Pancreas (tissue), 10 donors: ENCODE results near the gene STARD7. TPM values are rescaled to one million over a fixed set of nuclear protein-coding genes. Genes with fewer than 3 reads are reported as not detected.
A peak's percentile ranks its signal among the peaks of the same experiment; 100 is the strongest.

Source experiments
- ATAC-seq, 4 donors: fragments of 200-7000 bp; cut with Tn5 transposase; one replicate each; pipeline versions ENCODE4 v1.8.0 to v1.9.1; 2020; ENCODE audit warnings: mild to moderate bottlenecking in 4 of 4, moderate library complexity in 4 of 4
- DNase-seq, 6 donors: peaks; one replicate each; pipeline ENCODE4 v3.0.0-alpha.2; 2020
- FAIRE-seq: peaks from 2 replicates; lab custom pipeline; 2012; peaks lifted over from hg19 to GRCh38; lab: Jason Lieb, UNC
- H3K27ac ChIP-seq, 4 donors: fragments of 200-600 bp; sonication (generic); 1 replicate in 3 of 4; 2 replicates in 1 of 4; pipeline versions ENCODE4 v1.5.0 to v1.8.0; 2020
- H3K27me3 ChIP-seq, 4 donors: fragments of 200-600 bp; one replicate each; pipeline ENCODE4 v1.8.0; 2021
- H3K36me3 ChIP-seq, 3 donors: fragments of 200-600 bp; sonication (generic) in 1 of 3; one replicate each; pipeline versions ENCODE4 v1.5.0 to v1.8.0; 2020 to 2021
- H3K4me1 ChIP-seq, 3 donors: fragments of 200-600 bp; one replicate each; pipeline ENCODE4 v1.8.0; 2021
- H3K4me3 ChIP-seq, 4 donors: fragments of 200-600 bp; sonication (generic) in 2 of 4; one replicate each; pipeline versions ENCODE4 v1.5.0 to v1.8.0; 2020 to 2021
- H3K9me3 ChIP-seq, 4 donors: fragments of 200-600 bp; one replicate each; pipeline ENCODE4 v1.8.0; 2021
- CTCF ChIP-seq, 4 donors: fragments of 200-600 bp; sonication (generic) in 3 of 4; IDR thresholded peaks; one replicate each; pipeline versions ENCODE4 v1.5.0 to v1.8.0; 2021; ENCODE audit warnings: antibody characterized with exemption in 4 of 4
- WGBS, 2 donors: extraction: QIAGEN DNeasy Blood & Tissue Kit; methylation state at CpG; one replicate each; pipeline ENCODE4 v1.1.7; 2013; 5-methylcytosine and 5-hydroxymethylcytosine counted together
- intact Hi-C, 3 donors: fragments of 100-400 bp; cut with DNase I; formaldehyde crosslinking; loops; one replicate each; pipeline versions ENCODE4 v1.11.1 to v1.14.2; 2022
- polyA plus RNA-seq, 2 donors: library from polyadenylated mRNA; stranded (reverse); fragments of 200-250 nt; gene quantifications; one replicate each; pipeline ENCODE4 v1.2.3, GENCODE V29; 2013
- total RNA-seq, 6 donors: library from RNA; stranded (reverse); fragmentation: NEBNext Ultra II Directional in 4 of 6; extraction: Animal tissue kit (Norgen Biotek cat#: 25700) in 4 of 6; gene quantifications; one replicate each; pipeline versions ENCODE4 v1.2.1 to v1.2.4, GENCODE V29; 2021 to 2023
- donor health status: healthy with polysubstance abuse.
- donor health status: DM: no; HTN: no; CAD: no; lungs with moderate emphysema.
- donor health status: DM: no; HTN: no; CAD: no.
- donor health status: control.
- donor health status: control.
- donor health status: Bipolar disorder and iron deficiency.
- donor health status: DM: yes; HTN: yes; CAD: no.
- donor health status: DM: no; HTN: no; CAD: no.
- donor health status: DM: no; HTN: no; CAD: no.
- donor health status: DM: yes; HTN: yes; CAD: no.

Gene STARD7
- total and polyA plus RNA-seq, 8 donors, result 21.7 to 65.1 (median 48.3) TPM

DNA sequence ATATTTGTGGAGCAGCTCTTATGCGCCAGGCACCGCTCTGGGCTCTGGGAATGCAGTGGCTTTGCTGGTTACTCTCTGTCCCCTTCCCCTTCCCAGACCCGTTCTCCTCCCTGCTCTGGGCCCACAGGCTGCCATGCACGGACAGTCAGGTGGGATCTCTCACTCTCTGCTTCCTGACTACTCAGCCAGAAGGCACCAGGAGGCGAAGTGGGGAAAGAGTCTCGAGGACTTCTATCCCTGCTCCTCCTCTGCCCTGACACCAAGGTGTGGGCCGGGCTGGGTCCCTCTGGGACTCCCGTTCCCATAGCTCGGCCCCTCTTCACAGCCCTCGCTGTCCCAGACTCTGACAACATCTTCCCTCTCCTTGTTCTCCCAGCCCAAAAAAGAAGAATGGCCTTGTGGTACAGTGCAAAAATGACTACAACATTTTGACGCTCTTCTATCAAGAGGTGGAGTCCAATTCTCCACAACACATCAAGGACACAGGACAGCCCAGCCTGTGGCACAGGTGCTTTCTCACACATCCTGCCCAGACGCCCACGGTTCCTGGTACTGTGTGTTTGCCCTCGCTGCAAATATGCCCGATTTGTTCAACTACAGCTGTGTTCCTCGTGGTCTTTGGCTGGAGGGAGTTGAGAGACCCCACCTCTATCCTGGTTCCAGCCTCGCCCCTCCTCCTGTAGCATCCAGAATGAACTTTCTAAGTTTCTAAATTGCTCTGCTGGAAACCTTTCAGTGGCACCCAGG is 49.4 kb downstream of the STARD7 start:
- Histone ChIP-seq H3K27me3 (no peaks in the 10 kb centered on the region), H3K4me3 (no peak overlapping the region), H3K27ac (peak overlapping the region in 1 of 4 donors; percentile 36), H3K9me3 (no peaks in the 10 kb centered on the region), H3K36me3 (no peaks in the 10 kb centered on the region), H3K4me1 (no peaks in the 10 kb centered on the region)
- DNase-seq, result peak in 1 of 6 donors; percentile 41
- WGBS, 2 donors, result 67 to 75% methylated on average over 17 of the region's 17 CpGs
- peak in 1 of 4 donors; percentile 93 for ATAC-seq
- intact Hi-C loops, result no loop called here
- FAIRE-seq, result no peak
- no peak for TF ChIP-seq CTCF (IDR thresholded peaks at IDR 0.05)

GRCh38 chr2:96158554-96158940 is 50.1 kb downstream of the STARD7 start:
- FAIRE-seq, result no peak
- TF ChIP-seq CTCF (IDR thresholded peaks at IDR 0.05), result no peak
- intact Hi-C loops, result no loop called here
- no peaks in the 10 kb centered on the region for H3K36me3 ChIP-seq
- WGBS, 2 donors, result 87 to 93% methylated on average over 14 of the region's 14 CpGs
- peak in 1 of 6 donors; percentile 38 for DNase-seq
- H3K27ac ChIP-seq, result no peak overlapping the region
- no peaks in the 10 kb centered on the region for H3K27me3 ChIP-seq
- H3K4me3 ChIP-seq, result no peak overlapping the region
- no peaks in the 10 kb centered on the region for H3K9me3 ChIP-seq
- no peaks in the 10 kb centered on the region for H3K4me1 ChIP-seq
- no peak for ATAC-seq

GRCh38 chr2:96157649-96158553 is 50.7 kb downstream of the STARD7 start:
- H3K27ac ChIP-seq, result no peak overlapping the region
- WGBS, 2 donors, result 78 to 79% methylated on average over 19 of the region's 19 CpGs
- peak in 2 of 4 donors; percentile 7 to 24 for ATAC-seq
- H3K4me1 ChIP-seq, result no peaks in the 10 kb centered on the region
- peak in 1 of 6 donors; percentile 30 for DNase-seq
- no peaks in the 10 kb centered on the region for H3K9me3 ChIP-seq
- H3K27me3 ChIP-seq, result no peaks in the 10 kb centered on the region
- intact Hi-C loops, result no loop called here
- no peak overlapping the region for H3K4me3 ChIP-seq
- FAIRE-seq, result no peak
- no peaks in the 10 kb centered on the region for H3K36me3 ChIP-seq
- no peak for TF ChIP-seq CTCF (IDR thresholded peaks at IDR 0.05)

DNA sequence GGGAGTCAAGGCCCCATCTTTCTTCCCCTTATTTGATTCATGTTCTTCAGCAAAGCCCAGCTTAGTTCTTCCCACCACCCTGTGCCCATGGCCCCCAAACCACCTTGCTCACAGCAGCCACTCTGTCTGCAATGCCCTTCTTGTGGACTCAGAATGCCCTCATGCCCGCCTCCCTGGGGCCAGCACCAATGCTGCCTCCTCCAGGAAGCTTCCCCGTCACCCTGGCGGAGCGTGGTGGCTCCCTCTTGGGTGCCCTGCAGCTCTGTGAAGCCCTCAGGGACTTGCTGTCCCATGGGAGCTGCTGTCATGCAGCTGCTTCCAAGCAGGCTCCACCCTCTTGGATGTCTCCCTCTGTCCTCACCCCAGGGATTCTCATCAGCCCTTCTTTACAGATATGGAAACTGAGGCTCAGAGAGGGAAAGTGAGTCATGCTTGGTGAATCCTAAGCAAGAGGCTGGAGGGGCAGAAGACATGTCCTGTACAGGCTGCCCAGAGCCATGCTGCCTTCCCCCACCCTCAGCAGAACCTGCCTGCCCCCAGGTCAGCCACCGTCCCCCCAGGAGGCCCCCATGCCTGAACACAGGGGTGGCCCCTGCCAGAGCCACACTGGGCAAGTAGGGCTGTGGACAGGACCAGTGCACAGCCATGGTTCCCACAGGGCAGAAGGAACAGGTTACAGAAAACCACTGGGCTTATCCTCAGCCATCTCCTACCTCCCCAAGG is 51.5 kb downstream of the STARD7 start:
- H3K27ac ChIP-seq, result no peak overlapping the region
- no peaks in the 10 kb centered on the region for H3K27me3 ChIP-seq
- WGBS, 2 donors, result 88 to 96% methylated on average over 5 of the region's 5 CpGs
- no peak overlapping the region for H3K4me3 ChIP-seq
- H3K4me1 ChIP-seq, result no peaks in the 10 kb centered on the region
- DNase-seq (peak in 1 of 6 donors; percentile 41), ATAC-seq (no peak), FAIRE-seq (no peak)
- H3K36me3 ChIP-seq, result no peaks in the 10 kb centered on the region
- intact Hi-C loops, result no loop called here
- no peaks in the 10 kb centered on the region for H3K9me3 ChIP-seq
- no peak for TF ChIP-seq CTCF (IDR thresholded peaks at IDR 0.05)
